Esophagus muscularis mucosa (tissue), 4 donors: ENCODE measurements around the gene SERPINF2.

Source experiments
- CTCF ChIP-seq, 3 experiments: fragments of 200-600 bp in 2 of 3; fragments of 450-650 bp in 1 of 3; sonication (generic) in 2 of 3; IDR thresholded peaks; one replicate each; pipeline ENCODE4 v1.5.1; 2017 to 2019; ENCODE audit warnings: antibody characterized with exemption in 3 of 3, mild to moderate bottlenecking in 2 of 3, moderate library complexity in 1 of 3
- EP300 ChIP-seq: sonication (generic); formaldehyde crosslinking; IDR thresholded peaks from one replicate; pipeline ENCODE4 v1.6.1; 2017; ENCODE audit warnings: antibody characterized with exemption
- POLR2AphosphoS5 ChIP-seq, 2 donors: sonication (generic); formaldehyde crosslinking; IDR thresholded peaks; one replicate each; pipeline ENCODE4 v1.6.1; 2017; ENCODE audit warnings: antibody characterized with exemption in 2 of 2

GRCh38 chr17:1724869-1725641 is 17.6 kb upstream of the SERPINF2 start:
- no peak for TF ChIP-seq POLR2AphosphoS5 (IDR thresholded peaks at IDR 0.05)
- peak in 2 of 3 experiments; percentile 29 to 32 for TF ChIP-seq CTCF (IDR thresholded peaks at IDR 0.05)
- no peak for TF ChIP-seq EP300
